HepG2 (cell line): Measurements from ENCODE around the gene EEPD1.

Experiments
- EZH2 ChIP-seq: conservative IDR thresholded peaks from 2 replicates; pipeline ENCODE4 v1.6.1; 2012; ENCODE audit warnings: mild to moderate bottlenecking, low read depth, low read length, moderate library complexity
- TF ChIP-seq, protein P1 (sequence below): sonication (generic); formaldehyde crosslinking; IDR thresholded peaks from 2 replicates; pipeline ENCODE4 v1.8.0; 2022; ENCODE audit warnings: low read depth, missing genetic modification reagents

DNA sequence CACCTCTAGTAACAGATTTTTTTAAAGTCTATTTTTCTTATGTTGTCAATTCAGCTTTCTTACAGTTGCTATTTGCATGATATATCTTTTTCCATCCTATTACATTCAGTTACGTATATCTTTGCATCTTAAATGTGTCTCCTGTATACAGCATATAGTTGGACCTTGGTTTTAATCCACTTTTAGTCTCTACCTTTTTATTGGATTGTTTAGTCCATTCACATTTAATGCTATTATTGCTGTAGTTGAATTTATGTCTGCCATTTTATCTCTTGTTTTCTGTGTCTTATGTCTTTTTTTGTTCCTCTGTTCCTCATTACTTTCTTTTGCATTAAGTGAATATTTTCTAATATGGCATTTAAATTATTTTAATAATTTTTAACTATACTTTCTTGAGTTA lies 100.6 kb downstream of the EEPD1 start:
- no peak for TF ChIP-seq EZH2
- TF ChIP-seq, protein P1, sequence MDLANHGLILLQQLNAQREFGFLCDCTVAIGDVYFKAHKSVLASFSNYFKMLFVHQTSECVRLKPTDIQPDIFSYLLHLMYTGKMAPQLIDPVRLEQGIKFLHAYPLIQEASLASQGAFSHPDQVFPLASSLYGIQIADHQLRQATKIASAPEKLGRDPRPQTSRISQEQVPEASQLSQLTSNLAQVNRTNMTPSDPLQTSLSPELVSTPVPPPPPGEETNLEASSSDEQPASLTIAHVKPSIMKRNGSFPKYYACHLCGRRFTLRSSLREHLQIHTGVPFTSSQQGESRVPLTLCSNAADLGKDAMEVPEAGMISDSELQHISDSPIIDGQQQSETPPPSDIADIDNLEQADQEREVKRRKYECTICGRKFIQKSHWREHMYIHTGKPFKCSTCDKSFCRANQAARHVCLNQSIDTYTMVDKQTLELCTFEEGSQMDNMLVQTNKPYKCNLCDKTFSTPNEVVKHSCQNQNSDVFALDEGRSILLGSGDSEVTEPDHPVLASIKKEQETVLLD: no peak
